Measurements from ENCODE around the gene BBX.

BBX gene

DNA sequence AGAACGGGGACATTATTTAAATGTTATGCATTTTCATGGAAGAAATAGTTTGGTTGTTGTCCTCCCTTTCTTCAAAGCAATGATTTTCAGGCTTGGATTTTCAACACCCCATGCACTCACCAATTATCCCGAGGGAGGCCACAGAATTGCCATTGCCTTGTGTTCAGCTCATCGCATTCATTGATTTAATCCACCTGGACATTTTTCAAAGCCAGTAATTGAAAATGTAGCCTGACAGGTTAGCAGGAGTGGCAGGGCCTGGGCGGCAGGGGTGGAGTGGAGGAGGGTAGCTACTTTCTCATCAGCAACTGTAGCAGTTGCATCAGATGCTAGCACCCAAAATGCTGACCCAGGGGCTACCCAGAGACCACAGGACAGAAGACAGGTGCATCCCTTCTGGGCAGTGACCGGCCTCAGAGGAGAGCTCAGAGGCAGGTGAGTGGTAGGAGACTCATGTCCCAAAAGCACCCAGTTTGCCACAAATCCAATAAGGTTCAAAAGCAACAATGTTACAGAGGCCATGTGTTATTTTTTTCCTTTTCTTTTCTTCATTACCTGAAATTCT is 325.7 kb downstream of the BBX start:
- DNase-seq: no peak

DNA sequence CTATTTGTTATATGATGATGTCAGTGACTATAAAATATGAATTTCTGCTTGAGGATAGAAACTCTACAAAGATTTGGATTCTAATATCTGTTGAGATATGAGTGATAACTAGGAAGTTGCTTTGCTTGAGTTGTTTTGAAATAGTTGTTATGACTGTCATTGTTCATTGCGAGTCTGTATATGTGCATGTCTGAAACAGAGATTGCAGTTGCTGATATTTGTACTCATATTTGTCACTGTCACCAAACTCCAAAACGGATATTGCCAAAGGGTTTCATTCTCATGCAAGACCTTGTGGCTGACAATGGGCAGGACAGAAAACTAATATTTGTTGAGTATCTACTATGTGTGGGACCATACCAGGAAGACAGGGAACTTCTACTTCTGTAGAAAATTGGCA is 327.9 kb downstream of the BBX start:
- no peak for DNase-seq

DNA sequence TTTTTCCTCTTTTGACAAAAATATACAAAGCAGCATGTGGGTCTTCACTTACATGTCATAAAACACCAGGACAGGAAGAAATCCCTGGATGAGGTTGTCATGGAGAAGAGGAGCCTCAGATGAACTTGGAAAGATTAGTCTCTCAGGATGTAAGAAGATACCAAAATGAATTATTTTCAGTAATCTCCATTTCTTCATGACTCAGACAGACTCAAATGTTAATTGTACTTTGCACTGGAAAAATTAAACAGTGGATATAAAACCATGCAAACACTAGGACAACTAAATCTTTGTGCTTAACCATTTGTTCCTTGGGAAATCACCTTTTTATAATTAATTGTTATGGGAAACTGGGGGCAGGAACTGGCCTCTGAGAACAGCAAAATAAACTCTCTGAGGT is 331.1 kb downstream of the BBX start:
- DNase-seq: no peak

DNA sequence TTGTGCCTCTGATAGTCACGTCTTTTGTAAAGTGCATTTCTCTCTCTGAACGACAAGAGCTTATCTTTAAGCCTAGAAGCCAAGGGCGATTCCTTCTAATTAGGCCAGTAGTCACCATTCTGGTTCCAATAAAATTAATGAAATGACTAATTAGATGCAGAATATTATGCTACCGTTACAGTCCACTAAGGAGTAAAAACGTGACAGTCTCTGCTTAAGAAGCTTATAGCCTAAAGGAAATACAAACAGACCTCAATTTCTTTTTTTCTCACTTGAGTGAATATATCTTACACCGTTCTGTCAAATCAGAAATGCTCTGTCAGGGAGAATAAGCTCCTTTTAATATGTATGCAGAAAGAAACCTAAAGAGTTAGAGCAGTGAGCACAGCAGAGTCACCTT is 332.0 kb downstream of the BBX start:
- no peak for DNase-seq

DNA sequence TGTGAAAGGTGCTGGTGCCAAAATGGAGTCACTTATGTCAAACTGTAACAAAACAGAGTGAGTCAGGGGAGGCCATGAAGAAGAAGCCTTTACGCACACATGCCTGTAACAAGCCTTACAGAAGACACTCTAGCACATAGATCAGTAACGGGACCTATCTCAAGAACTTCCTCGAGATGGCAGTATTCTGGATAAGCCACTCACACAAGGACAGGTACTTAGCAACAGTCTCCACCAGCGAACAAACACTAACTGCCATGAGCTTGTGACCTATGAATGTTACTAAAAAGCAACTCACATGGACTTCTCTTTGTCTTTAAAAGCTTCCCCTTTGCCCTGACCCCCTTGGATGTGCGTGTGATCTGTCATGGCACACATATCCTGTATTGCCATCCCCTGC is 332.9 kb downstream of the BBX start:
- DNase-seq: no peak

DNA sequence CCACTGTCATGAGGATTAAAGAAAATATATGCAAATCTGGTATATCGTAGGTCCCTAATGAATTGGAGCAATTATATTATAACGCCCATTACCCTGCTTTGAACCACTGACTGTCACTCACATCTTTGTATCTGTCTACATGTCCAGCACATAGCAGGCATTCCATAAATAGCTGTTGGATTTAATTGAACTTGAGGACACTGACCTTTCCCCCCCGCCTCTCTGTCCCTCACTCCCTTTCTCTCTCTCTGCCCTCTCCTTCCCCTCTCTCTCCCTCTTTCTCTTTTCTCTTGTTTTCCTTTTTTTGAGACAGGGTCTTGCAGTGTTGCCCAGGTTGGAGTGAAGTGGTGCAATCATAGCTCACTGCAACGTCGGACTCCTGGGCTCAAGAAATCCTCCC is 335.1 kb downstream of the BBX start:
- DNase-seq: no peak

DNA sequence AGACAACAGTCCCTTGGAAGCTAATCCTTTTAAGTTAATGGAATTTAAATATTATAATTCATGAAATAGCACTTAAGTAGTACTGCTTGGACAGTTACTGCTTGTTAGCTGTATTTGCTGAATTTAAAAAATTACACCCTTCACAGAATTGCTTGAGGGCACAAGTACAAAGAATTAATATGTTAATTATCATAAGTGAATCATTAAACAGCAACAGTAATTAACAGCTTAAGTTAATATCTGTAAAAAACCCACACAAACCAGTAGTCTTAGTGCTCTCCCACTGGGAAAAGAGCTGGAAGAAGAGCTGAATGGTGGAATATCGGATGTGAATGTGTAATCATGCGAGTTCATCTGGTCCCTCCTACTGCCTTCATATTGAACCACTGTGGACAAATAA is 336.1 kb downstream of the BBX start:
- DNase-seq: no peak

Measured in stimulated activated CD4-positive, alpha-beta T cell treated with anti-CD3 and anti-CD28 coated beads, Interleukin-15, amount 100 ng/mL, for 24 hours (primary cell).